ENCODE data around the gene GET4.

- TF ChIP-seq HDGF (IDR thresholded peaks at IDR 0.05; ENCODE audit: borderline replicate concordance) (no peak), ARNT (IDR thresholded peaks at IDR 0.05) (no peak), SP1 (IDR thresholded peaks at IDR 0.05) (no peak)
These were observed 2.2 kb upstream of the GET4 start for GRCh38 chr7:874031-874749.

All from HEK293T (cell line).